Endothelial cell of hepatic sinusoid (primary cell): ENCODE results near the gene RASL10B.

Experiments
- in situ Hi-C: cut with HindIII; loops from 2 replicates; pipeline ENCODE4 v1.10.0; 2017; ENCODE audit warnings: low sequenced_read_pairs

The RASL10B gene

DNA sequence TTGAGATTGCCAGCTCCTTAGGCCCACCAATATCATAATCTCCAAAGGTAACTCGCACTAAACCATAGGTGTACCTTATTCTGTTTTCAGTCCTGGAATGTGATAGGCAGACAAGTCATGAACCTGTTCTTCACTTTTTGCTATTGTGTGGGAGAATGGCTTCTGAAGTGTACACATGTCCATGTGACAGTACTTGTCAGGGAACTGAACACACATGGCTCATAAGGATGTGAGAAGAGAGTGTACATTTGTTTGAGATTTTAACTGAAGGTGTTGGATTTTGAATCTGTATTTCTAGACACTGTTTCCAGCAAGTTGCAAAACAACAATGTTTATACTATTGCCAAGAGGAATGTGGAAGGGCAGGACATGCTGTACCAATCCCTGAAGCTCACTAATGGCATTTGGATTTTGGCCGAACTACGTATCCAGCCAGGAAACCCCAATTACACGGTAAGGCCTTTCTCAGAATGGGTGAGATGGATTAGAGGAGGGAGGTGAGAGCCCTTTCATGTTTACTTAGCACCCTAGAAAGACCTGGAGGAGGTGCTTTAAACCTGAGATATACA, 14.5 kb upstream of the RASL10B start:
- in situ Hi-C loops, result no loop called here

DNA sequence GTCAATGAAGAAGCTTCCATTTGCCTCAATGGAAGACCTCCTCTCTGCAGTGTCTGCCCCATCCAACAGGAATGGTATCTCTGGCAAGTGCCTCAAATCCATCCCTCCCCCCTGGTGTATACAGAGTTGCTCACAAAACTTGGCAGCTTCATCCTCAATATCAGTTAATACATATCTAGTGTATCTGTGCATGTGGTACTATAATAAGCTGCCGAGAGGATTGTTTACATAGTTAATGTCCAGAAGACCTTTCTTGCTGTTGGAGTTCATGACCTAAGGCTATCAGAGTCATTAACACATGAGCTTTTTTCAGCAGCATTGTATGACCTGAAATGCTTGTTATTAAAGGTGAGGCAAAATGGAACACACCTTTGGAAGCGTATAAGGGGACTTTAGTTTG, 14.0 kb upstream of the RASL10B start:
- in situ Hi-C loops, result no loop called here

- in situ Hi-C loops, result no loop called here
These were observed 7.7 kb upstream of the RASL10B start for GRCh38 chr17:35723735-35724134.

DNA sequence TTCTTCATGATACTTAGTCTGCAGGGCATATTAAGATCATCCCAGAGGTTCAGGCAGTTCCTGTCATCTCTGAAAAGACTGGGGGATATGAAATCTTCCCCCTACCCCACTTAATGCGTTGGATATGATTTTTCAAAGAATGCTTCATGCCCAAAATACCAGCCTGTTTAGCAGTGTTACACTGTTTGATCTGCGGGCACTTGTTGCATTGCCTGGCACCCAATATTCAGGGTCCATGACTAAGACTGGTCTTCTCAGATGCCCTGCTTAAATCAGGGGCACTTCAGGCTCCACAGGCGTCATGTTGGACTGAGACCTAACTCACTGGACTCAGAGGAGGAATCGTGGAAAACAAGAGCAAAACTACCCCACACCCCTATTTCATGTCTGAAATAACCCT, 6.4 kb upstream of the RASL10B start:
- in situ Hi-C loops, result loop anchor here (25.0 kb wide), 1 partner anchor 413 kb away; no protein-coding TSS in a partner anchor

- in situ Hi-C loops, result loop anchor here (25.0 kb wide), 1 partner anchor 413 kb away; no protein-coding TSS in a partner anchor
These were observed 5.7 kb upstream of the RASL10B start for GRCh38 chr17:35725802-35726126.

GRCh38 chr17:35726127-35726952, 5.1 kb upstream of the RASL10B start:
- in situ Hi-C loops, result loop anchor here (25.0 kb wide), 1 partner anchor 414 kb away; no protein-coding TSS in a partner anchor

DNA sequence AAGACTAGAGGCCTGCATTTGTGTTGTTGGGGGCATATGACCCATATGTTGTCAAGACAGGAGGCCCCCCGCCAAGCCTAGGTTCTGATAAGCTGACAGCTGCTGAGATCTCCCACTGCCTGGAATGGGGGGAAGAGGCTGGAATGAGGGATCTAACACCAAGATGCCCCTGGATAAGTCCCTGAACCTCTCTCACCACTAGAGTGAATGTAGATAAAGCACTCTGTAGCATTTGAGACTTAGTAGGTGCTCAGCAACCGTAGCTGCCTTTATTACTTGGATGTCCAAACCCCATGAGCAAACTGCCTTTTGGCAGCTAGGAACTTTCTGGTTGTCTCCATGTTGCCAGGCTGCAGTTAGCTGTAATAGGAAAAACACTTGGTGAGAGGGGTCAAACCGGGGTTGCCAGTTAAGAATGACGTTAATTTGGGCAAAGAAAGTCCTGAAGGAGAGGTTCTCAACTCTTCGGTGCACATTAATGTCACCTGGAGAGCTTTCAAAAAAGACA, 4.4 kb upstream of the RASL10B start:
- in situ Hi-C loops, result loop anchor here (25.0 kb wide), 1 partner anchor 415 kb away; no protein-coding TSS in a partner anchor

DNA sequence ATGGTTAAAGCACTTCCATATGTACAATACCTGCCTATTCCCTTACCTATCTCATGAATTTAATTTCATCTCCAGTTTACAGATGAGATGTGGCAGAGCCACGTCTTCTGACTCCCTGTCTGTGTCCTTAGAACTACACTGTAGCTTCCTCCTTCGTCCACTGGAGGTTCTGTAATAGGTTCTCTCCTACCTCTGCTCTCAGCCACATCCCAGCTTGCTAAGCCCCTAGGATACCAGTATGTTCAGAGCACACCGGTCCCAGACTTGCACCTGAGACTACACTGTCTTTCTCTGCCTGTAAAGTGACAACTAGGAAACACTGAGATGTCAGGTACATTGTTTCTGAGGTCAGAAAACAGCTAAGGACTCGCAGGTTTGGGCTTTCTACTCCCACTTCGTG, 3.8 kb upstream of the RASL10B start:
- in situ Hi-C loops, result loop anchor here (25.0 kb wide), 1 partner anchor 415 kb away; no protein-coding TSS in a partner anchor

DNA sequence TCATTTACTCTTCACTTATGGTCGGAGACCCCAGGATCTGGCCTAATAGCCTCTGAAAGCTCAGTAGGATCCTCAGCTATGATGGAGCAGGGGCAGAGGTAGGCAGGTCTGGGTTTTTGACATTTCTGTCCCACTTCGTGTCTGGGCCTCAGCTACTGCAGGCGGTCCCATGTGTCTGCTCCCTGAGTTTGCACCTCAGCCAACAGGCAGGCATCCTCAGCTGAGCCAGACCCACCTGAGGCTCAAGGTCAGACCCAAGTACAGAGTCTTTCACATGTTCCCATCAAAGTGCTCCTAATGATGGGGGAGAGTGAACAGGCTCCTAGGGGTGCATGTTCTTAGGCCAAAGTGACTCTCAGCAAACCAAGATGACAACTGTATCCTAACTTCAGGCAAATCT, 2.9 kb upstream of the RASL10B start:
- in situ Hi-C loops, result loop anchor here (25.0 kb wide), 1 partner anchor 416 kb away; no protein-coding TSS in a partner anchor

- in situ Hi-C loops, result loop anchor here (25.0 kb wide), 1 partner anchor 417 kb away; no protein-coding TSS in a partner anchor
These were observed 2.0 kb upstream of the RASL10B start for GRCh38 chr17:35729405-35729833.

- in situ Hi-C loops, result loop anchor here (5.0 to 25.0 kb wide), 2 partner anchors 123 to 418 kb away; no protein-coding TSS in a partner anchor
These were observed 936 bp upstream of the RASL10B start for GRCh38 chr17:35730400-35731005.

GRCh38 chr17:35731917-35732805, 722 bp downstream of the RASL10B start:
- in situ Hi-C loops, result loop anchor here (5.0 to 25.0 kb wide), 2 partner anchors 125 to 420 kb away; no protein-coding TSS in a partner anchor

DNA sequence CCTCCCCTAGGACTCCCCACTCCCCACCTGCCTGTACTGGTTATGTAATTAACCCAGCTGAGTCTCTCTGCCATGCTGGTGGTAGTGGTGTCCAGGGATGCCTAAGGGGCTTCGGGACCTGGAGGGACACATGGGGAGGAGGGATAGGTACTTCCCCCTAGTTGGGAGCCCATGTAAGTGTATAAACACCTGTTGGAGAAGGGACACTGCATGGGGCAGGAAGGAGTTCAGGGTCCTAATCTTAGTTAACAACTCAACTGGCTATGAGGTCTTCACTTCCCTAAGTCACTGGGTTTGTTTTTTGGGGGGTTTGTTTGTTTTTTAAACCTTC, 1.3 kb downstream of the RASL10B start:
- in situ Hi-C loops, result loop anchor here (5.0 to 25.0 kb wide), 2 partner anchors 125 to 420 kb away; no protein-coding TSS in a partner anchor

DNA sequence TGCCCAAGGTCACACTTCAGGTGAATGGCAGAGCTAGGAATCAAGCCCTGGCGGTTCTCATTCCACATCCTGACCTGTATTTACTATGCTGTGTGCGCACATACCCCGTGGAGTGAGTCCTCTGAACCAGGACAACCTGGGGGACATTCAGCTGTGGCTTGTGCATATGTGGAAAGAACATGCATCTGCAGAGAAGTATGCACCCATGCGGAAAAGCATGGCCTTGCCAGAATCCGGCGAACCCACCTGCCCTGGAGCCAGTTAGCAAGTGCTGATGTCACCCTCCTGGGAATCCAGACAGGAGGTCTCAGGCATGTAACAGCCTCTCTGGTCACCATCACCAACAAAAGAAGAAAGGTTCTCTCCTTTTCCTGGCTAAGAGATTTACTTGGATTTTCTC, 1.9 kb downstream of the RASL10B start:
- in situ Hi-C loops, result loop anchor here (5.0 to 25.0 kb wide), 2 partner anchors 126 to 421 kb away; no protein-coding TSS in a partner anchor

GRCh38 chr17:35734396-35734795, 3.0 kb downstream of the RASL10B start:
- in situ Hi-C loops, result loop anchor here (5.0 to 25.0 kb wide), 2 partner anchors 127 to 422 kb away; no protein-coding TSS in a partner anchor

GRCh38 chr17:35735036-35735805, 3.8 kb downstream of the RASL10B start:
- in situ Hi-C loops, result loop anchor here (25.0 kb wide), 1 partner anchor 423 kb away; no protein-coding TSS in a partner anchor

- in situ Hi-C loops, result loop anchor here (25.0 kb wide), 1 partner anchor 424 kb away; no protein-coding TSS in a partner anchor
These were observed 4.8 kb downstream of the RASL10B start for GRCh38 chr17:35736236-35736635.

DNA sequence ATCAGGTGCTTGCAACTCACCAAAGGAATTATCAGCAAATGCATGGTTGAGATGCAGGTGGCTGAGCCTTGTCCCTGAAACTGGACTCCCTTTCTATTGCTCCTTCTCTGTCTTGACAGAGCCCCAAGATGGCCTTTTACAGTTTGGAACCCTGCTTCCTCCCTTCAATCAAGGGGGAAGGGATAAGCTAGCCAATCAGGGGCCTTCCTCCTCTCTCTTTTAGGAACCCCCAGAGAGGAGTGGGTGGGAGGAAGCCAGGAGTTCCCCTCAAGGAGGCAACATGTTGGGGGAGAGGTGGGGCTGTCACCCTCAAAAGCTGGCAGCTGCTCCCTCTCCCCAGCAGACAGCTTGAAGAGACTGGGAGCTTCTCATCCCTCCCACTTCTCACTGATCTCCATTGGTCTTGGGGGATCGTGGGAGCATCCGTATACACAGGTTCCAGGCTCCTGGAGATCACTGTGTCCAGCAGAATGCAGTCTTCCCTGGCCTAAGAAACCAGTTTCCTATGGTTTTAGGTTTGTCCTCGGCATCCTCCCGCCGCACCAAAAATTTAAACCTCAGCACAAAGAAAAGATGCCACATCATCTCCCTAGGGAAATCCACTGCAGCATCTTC, 7.2 kb downstream of the RASL10B start:
- in situ Hi-C loops, result loop anchor here (25.0 kb wide), 1 partner anchor 426 kb away; no protein-coding TSS in a partner anchor

- in situ Hi-C loops, result loop anchor here (25.0 kb wide), 1 partner anchor 428 kb away; no protein-coding TSS in a partner anchor
These were observed 8.8 kb downstream of the RASL10B start for GRCh38 chr17:35740216-35740615.
